ENCODE measurements around the gene SMARCC2.

Gene SMARCC2

DNA sequence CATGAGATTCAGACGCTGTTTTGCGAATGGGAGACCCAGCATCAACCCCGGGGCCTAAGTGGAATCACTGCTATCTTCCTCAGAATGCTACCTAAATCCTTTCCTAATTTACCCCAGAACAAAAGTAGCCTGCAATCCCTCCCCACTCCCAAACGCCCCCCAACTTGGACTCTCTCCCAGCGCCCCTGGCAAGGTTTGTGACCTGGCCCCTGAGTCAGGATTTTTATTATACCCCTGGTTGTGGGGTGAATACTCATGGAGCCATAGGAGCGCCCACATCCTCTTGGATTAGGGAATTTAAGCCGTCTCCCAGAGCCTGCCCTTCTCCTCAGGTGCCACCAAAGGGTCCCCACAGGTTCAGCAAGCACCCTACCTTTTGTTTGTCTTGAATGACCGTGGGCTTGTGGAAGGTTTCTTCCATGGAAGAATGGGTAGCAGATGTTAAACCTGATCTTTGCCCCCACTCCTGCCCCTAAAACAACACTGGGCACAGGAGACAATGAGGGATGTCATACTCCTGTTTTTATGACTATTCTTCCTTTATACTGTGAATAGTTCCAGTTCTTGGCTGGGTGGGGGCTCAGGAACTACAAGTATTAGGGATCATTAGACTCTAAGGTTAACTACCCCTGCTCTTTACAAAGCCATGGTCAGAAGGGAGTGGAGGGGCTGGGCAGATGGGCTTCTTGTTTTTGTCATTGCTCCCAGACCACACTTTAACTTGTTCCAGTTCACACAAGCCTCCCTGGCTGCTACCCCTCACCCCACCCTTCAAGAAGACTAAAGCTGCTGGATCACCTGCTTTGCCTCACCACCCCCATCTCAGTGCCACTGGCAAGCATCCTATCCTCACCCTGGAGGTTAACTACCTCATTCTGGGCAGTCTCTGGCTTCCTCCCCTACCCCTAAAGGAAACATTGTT, 36.3 kb downstream of the SMARCC2 start:
- no peak for DNase-seq (ENCODE audit: low read depth in 1 of 2, low spot score in 1 of 2)

DNA sequence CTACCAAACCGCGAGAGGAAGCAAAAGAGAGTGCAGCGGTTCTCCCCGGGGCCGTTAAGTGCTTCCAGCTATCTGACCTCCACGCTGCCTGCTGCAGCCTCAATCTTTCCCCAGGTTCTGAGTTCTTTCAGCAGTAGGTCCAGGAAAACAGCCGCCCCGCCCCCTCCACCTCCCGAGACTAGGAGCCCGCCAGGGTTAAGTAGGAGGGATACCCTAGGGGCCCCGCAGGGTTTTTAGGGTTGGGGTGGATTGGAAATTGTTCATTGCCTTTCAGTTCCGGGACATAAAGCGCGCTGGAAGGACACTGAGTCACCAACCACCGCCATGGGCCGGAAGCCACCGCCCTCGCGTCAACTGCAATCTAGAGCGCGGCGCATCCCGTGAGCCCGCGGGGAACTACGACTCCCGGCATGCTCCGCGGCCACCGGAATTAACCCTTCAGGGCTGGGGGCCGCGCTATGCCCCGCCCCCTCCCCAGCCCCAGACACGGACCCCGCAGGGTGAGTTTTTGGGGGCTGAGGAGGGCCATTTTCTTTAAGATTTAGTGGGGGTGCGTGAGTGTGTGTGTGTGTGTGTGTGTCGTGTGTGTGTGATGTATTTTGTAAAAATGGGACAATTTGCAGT, 37.0 kb downstream of the SMARCC2 start, which contains the start of gene MYL6B:
Gene MYL6B, plus strand, starts transcription at position 456 of the 624 bp plus-strand sequence. CDS start 1,332 bp downstream, outside the sequence.
- peak; percentile 85 to 93 for DNase-seq (ENCODE audit: low read depth in 1 of 2, low spot score in 1 of 2)

DNA sequence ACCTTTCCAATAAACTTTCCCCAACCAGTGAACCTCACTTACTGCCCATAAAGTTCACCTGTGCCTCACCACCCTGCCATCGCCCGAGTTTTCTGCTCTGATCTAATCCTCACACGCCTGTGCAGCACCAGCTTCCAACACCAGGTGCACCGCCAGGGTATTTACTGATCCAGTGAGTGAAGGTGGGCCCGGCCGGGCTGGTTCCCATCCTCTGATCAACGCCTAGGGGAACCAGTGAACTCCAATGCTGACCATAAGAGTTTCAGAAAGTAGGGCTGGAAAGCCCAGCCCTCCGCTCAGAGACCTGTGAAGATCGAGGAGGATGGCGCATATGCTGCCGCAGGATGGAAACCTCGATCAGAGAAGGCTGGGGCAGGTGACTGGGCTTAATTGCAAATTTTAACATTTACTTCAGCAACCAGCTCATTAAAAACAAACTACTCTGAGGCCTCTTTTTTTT, 37.6 kb downstream of the SMARCC2 start:
- peak; percentile 53 to 57 for DNase-seq (ENCODE audit: low read depth in 1 of 2, low spot score in 1 of 2)

DNA sequence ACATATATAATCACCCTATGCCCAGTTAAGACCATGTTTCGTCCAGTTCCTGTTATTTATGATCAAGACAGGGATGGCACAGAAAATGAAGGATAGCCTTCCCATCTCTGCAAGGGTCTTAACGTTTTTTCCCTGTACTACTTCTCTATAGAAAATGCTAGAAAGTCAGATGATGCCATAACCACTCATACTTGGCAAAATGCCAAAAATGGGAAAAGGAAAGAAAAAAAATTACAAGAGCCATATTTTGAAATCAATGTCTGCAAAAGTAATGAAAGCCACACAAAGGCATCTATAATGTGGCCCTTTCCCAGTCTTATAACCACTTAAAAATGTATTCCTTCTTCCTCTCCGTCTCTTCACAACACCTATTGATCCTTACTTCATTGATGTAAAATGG, 38.7 kb downstream of the SMARCC2 start:
- DNase-seq (ENCODE audit: low read depth in 1 of 2, low spot score in 1 of 2): no peak

GRCh38 chr12:56146492-56147460, 42.5 kb downstream of the SMARCC2 start:
- no peak for DNase-seq (ENCODE audit: low read depth in 1 of 2, low spot score in 1 of 2)

DNA sequence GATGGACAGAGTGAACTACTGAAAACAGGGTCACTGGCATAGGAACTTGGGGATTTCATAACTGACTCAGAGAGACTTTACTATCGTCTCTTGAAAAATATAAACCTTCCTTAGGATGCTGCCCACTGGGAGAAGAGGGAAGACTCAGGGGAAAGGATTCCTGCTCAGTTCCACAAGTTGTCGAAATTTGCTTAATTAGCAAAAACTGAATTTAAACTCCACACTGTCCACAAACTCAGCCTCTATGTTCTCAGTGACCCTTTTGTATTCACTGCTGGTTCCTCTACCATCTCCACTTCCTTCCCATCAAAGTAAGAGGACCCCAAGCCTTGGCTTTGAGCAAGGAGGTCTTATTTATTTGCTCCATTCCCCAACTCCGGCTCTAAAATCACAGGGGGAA, 44.1 kb downstream of the SMARCC2 start:
- no peak for DNase-seq (ENCODE audit: low read depth in 1 of 2, low spot score in 1 of 2)

GRCh38 chr12:56143870-56144269, 45.4 kb downstream of the SMARCC2 start:
- DNase-seq (ENCODE audit: low read depth in 1 of 2, low spot score in 1 of 2): no peak

DNA sequence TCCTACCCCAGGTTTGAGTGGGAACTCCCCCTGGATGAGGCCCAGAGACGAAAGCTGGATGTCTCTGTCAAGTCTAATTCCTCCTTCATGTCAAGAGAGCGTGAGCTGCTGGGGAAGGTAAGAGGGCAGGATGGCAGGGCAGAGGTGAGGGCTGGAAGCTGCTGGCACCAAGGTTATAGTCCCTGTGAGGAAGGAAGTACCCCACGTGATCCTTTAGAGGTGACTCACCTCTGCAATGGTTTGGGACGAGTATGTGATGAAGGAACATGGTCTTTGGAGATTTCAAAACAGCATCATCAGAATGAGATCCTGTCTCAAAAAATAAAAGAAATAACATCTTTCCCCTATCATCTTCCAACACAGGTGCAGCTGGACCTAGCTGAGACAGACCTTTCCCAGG, 46.1 kb downstream of the SMARCC2 start:
- no peak for DNase-seq (ENCODE audit: low read depth in 1 of 2, low spot score in 1 of 2)

GRCh38 chr12:56141946-56142784, 47.1 kb downstream of the SMARCC2 start:
- no peak for DNase-seq (ENCODE audit: low read depth in 1 of 2, low spot score in 1 of 2)

DNA sequence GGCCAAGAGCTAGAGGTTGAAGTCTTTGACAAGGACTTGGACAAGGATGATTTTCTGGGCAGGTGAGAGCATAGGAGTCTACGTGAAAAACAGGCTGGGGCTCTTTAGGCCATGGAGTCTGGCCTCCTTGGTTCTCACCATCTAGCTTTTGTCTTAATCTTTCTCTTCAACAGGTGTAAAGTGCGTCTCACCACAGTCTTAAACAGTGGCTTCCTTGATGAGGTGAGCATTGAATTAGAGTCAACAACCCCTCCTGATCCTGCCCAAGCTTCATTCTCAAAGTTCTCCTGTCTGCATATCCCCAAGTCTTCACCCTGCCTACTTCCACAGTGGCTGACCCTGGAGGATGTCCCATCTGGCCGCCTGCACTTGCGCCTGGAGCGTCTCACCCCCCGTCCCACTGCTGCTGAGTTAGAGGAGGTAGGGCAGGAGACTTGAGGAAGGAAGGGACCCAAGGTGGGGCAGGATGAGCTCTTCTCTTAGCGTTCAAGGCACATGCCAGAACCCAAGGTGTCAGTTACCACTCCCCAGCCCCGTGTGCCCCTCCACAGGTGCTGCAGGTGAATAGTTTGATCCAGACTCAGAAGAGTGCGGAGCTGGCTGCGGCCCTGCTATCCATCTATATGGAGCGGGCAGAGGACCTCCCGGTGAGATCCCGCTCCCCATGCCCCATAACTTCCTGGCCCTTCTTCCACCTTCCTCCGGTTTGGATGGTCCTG, 51.3 kb downstream of the SMARCC2 start:
- DNase-seq (ENCODE audit: low read depth in 1 of 2, low spot score in 1 of 2): no peak

- DNase-seq (ENCODE audit: low read depth in 1 of 2, low spot score in 1 of 2): no peak
Measured at GRCh38 chr12:56134897-56135296, 54.4 kb downstream of the SMARCC2 start.

GRCh38 chr12:56130876-56131275, 58.4 kb downstream of the SMARCC2 start:
- no peak for DNase-seq (ENCODE audit: low read depth in 1 of 2, low spot score in 1 of 2)

DNA sequence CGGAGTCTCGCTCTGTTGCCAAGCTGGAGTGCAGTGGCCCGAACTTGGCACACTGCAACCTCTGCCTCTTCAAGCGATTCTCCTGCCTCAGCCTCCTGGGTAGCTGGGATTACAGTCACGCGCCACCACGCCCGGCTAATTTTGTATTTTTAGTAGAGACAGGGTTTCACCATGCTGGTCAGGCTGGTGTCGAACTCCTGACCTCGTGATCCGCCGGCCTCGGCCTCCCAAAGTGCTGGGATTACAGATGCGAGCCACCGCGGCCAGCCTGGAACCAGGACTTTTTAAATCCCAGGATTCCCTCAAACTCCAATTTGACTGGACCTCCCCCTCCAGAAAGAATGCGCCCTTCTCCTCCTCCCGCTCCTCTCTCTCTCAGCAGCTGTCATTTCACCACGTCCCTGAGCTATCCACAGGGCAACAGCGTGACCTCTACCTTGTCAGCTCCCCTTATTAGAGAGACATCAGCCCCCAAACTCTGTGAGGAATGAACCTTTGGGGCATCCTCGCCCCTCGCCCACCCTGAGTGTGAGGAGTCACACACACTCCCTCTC, 59.3 kb downstream of the SMARCC2 start:
- DNase-seq (ENCODE audit: low read depth in 1 of 2, low spot score in 1 of 2): no peak

DNA sequence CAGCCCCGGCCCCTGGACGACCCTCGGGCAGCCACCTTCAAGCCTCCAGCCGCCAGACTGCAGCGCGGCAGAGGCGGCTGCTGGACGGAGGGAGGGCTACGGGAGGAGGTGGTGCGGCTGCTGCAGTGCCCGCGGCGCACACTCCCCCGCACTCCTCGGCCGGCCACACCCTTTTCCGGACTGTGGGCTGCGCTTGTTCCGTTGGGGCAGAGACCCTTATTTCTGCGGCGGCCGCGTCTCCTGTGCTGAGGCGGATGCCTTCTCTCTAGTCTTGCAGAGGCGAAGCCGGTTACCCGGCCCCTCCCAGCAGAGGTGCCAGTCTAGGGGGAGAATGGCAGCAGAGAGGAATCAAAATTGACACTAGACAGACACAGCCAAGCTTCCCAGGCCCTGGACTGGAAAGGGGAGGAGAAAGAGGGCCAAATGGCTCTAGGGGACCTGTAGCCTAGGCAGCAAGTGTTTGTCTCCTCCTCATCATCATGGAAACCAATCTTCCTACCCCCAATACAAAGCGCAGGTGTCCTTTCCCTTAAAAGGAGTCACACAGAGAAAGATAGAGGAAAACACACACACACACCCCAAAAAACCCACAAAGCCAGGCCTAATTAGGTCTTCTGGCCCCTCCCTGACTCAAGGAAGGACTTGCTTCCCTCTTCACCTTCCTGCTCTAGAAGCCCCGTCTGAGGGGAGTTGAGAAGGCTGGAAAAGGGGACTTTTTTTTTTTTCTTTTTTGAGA, 59.9 kb downstream of the SMARCC2 start:
- peak in 1 of 2 donors; percentile 41 for DNase-seq (ENCODE audit: low read depth in 1 of 2, low spot score in 1 of 2)

- no peak for DNase-seq (ENCODE audit: low read depth in 1 of 2, low spot score in 1 of 2)
Measured at GRCh38 chr12:56128670-56129205, 60.5 kb downstream of the SMARCC2 start.

DNA sequence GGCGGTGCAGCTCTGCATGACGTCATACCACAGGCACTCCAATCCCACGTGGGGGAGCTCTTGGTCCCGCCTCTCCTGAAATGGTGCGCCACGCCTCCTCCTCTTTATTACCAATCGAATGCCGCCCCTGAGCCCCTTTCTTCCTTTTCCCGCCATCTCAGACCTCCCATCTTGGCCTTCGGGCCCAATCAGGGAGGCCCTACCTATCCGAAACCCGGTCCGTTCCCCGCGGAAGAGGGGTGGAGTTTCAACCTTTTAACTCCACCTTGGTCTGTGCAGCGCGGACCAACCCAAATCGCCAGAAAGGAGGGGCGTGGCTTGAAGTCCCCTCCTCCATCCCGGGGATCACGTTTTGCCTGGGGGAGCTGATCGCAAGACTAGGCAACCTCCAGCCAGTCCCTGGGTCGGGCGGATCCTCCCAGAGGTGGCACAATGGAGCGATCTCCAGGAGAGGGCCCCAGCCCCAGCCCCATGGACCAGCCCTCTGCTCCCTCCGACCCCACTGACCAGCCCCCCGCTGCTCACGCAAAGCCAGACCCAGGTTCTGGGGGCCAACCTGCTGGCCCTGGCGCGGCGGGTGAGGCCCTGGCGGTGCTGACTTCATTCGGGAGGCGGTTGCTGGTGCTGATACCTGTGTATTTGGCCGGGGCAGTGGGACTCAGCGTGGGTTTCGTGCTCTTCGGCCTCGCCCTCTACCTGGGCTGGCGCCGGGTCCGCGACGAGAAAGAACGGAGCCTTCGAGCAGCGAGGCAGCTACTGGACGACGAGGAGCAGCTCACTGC, 61.2 kb downstream of the SMARCC2 start, which contains the start of gene ESYT1:
Gene ESYT1, plus strand, starts transcription at position 380 of the 782 bp plus-strand sequence. Its CDS starts 53 bp downstream, at position 433.
- DNase-seq (ENCODE audit: low read depth in 1 of 2, low spot score in 1 of 2): peak; percentile 82 to 98

DNA sequence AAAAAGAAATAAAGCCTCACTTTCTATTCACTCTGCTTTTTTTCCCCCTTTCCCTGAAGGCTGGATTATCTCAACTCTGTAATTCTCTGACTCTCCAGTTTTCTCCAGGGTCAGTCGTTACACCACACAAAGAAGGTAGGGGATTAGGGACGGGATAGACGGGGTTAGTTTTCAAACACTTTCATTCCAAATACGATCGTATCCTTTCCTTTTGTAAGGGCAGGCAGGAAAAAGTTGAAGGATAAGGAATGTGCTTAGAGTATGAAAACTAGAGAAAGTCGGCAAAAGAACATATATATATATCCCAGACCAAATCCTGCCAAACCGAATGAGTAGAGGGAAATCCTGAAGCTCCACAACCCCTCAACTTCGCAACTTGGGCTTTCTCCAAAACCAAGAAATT, 61.8 kb downstream of the SMARCC2 start:
- DNase-seq (ENCODE audit: low read depth in 1 of 2, low spot score in 1 of 2): no peak
